ENCODE data around the gene PPM1J.
"Not testable (repeated sequence)": the region's sequence is repeated elsewhere in the genome, so short reads cannot be mapped to it uniquely, and the experiment has no call there.

DNA sequence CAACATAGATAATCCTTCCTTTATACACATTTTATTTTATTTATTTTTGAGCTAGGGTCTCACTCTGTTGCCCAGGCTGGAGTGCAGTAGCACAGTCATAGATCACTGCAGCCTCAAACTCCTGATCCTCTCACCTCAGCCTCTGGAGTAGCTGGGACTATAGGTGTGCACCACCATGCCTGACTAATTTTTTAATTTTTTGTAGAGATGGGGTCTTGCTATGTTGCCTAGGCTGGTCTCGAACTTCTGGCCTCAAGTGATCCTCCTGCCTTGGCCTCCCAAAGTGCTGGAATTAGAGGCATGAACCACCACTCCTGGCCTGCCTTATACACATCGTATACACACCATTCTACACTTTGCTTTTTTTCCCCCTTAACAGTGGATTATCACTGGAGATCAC lies 6.2 kb upstream of the PPM1J start:
- TF ChIP-seq, protein P1, sequence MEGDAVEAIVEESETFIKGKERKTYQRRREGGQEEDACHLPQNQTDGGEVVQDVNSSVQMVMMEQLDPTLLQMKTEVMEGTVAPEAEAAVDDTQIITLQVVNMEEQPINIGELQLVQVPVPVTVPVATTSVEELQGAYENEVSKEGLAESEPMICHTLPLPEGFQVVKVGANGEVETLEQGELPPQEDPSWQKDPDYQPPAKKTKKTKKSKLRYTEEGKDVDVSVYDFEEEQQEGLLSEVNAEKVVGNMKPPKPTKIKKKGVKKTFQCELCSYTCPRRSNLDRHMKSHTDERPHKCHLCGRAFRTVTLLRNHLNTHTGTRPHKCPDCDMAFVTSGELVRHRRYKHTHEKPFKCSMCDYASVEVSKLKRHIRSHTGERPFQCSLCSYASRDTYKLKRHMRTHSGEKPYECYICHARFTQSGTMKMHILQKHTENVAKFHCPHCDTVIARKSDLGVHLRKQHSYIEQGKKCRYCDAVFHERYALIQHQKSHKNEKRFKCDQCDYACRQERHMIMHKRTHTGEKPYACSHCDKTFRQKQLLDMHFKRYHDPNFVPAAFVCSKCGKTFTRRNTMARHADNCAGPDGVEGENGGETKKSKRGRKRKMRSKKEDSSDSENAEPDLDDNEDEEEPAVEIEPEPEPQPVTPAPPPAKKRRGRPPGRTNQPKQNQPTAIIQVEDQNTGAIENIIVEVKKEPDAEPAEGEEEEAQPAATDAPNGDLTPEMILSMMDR (conservative IDR thresholded peaks at IDR 0.05; ENCODE audit: low read length): not testable (repeated sequence)
- TF ChIP-seq EZH2phosphoT487 (IDR thresholded peaks at IDR 0.05; ENCODE audit: borderline replicate concordance): not testable (repeated sequence)

All from Loucy (cell line).